GM19025 (cell line): Measurements from ENCODE around the gene HIP1.
"Not testable (repeated sequence)": the region's sequence is repeated elsewhere in the genome, so short reads cannot be mapped to it uniquely, and the experiment has no call there.

Source experiments
- ATAC-seq: cut with Tn5 transposase; IDR thresholded peaks from one replicate; pipeline ENCODE4 v1.9.1; 2021; ENCODE audit warnings: mild to moderate bottlenecking, low read depth, moderate library complexity; ENCODE audit not compliant: unreplicated experiment

The HIP1 gene

GRCh38 chr7:75739796-75740672, 1.3 kb upstream of the HIP1 start:
- no peak for ATAC-seq

GRCh38 chr7:75738975-75739795, 444 bp upstream of the HIP1 start:
- ATAC-seq, result peak; percentile 93

- no peak for ATAC-seq
These were observed 711 bp downstream of the HIP1 start for GRCh38 chr7:75737856-75738603.

GRCh38 chr7:75735581-75736350, 3.0 kb downstream of the HIP1 start:
- no peak for ATAC-seq

- ATAC-seq, result no peak
These were observed 3.9 kb downstream of the HIP1 start for GRCh38 chr7:75734586-75735458.

GRCh38 chr7:75732764-75733630, 5.7 kb downstream of the HIP1 start:
- no peak for ATAC-seq

GRCh38 chr7:75732016-75732521, 6.7 kb downstream of the HIP1 start:
- no peak for ATAC-seq

GRCh38 chr7:75729851-75730274, 8.9 kb downstream of the HIP1 start:
- no peak for ATAC-seq

GRCh38 chr7:75727881-75728593, 10.7 kb downstream of the HIP1 start:
- no peak for ATAC-seq

GRCh38 chr7:75727351-75727750, 11.4 kb downstream of the HIP1 start:
- not testable (repeated sequence) for ATAC-seq

- no peak for ATAC-seq
These were observed 13.4 kb downstream of the HIP1 start for GRCh38 chr7:75725306-75725705.

GRCh38 chr7:75723444-75723843, 15.3 kb downstream of the HIP1 start:
- ATAC-seq, result no peak

- no peak for ATAC-seq
These were observed 16.4 kb downstream of the HIP1 start for GRCh38 chr7:75722373-75722772.

- not testable (repeated sequence) for ATAC-seq
These were observed 16.8 kb downstream of the HIP1 start for GRCh38 chr7:75721922-75722321.

GRCh38 chr7:75721426-75721825, 17.3 kb downstream of the HIP1 start:
- no peak for ATAC-seq

GRCh38 chr7:75719626-75720025, 19.1 kb downstream of the HIP1 start:
- ATAC-seq, result no peak

- ATAC-seq, result no peak
These were observed 20.2 kb downstream of the HIP1 start for GRCh38 chr7:75718390-75719031.
